Frontal cortex (tissue), 4 donors: ENCODE measurements around the gene TMEM272. TPM values are rescaled to one million over a fixed set of nuclear protein-coding genes. Genes with fewer than 3 reads are reported as not detected.
A peak's percentile ranks its signal among the peaks of the same experiment; 100 is the strongest.
"Not testable (repeated sequence)": the region's sequence is repeated elsewhere in the genome, so short reads cannot be mapped to it uniquely, and the experiment has no call there.

Source experiments
- DNase-seq, 2 donors: peaks; one replicate each; pipeline ENCODE4 v3.0.0; 2012; ENCODE audit warnings: low spot score in 2 of 2
- FAIRE-seq: peaks from 2 replicates; lab custom pipeline; 2012; peaks lifted over from hg19 to GRCh38; lab: Jason Lieb, UNC
- total RNA-seq: library from RNA; depleted of rRNA; stranded (reverse); fragments of >200 nt; gene quantifications from one replicate; pipeline ENCODE4 v1.2.3, GENCODE V29; 2014
- donor health status: control.
- donor health status: control.
- donor health status: control.

The TMEM272 gene
- total RNA-seq, 1 donor from 2014 or later = 1.6 TPM

- FAIRE-seq (no peak), DNase-seq (no peak)
Observed at GRCh38 chr13:51827254-51827653, 17.7 kb downstream of the TMEM272 start.

GRCh38 chr13:51826606-51827005 lies 18.4 kb downstream of the TMEM272 start:
- DNase-seq (no peak), FAIRE-seq (no peak)

DNA sequence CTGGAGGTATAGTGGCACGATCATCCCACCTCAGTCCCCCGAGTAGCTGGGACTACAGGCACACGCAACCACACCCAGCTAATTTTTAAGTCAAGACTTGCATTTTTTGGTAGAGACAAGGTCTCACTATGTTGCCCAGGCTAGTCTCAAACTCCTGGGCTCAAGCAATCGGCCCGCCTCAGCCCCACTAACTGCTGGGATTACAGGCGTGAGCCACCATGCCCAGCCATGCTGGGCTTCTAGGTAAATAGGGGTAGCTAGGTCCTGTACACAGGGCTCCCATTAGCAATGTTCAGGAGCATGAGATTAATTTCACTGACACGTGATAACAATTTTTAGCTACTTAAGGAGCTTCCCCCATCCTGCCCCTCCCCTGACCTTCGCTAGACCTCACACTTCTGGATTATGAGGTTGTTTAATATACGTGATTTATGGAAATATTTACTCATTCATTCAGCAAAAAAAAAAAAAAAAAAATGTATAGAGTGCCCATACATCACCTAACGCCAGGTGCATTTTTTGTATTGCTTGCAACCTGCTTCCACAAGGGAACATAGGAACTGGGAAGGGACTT lies 19.2 kb downstream of the TMEM272 start:
- DNase-seq = no peak
- FAIRE-seq = no peak

DNA sequence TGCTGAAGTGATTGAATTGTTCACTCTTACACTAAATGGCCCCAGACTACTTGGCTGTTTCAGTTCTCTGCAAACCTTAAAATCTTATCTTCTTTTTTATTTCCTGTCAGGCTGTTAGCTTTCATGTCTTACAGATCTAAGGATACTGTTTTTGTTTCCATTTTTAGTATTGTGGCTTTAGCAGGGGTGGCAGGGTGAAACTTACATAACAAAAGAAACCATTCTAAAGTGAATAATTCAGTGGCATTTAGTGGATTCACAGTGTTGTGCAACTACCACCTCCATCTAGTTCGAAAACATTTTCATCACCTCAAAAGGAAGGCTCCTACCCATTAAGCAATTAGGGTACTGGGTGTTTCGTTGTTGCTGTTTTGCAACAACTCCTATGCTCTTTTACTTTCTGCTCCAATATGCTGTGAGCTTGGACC lies 19.8 kb downstream of the TMEM272 start:
- no peak for FAIRE-seq

GRCh38 chr13:51824712-51825111 lies 20.3 kb downstream of the TMEM272 start:
- DNase-seq, FAIRE-seq: not testable (repeated sequence)

More for the DNA sequence above, 19.8 kb downstream of the TMEM272 start:
- no peak for DNase-seq

DNA sequence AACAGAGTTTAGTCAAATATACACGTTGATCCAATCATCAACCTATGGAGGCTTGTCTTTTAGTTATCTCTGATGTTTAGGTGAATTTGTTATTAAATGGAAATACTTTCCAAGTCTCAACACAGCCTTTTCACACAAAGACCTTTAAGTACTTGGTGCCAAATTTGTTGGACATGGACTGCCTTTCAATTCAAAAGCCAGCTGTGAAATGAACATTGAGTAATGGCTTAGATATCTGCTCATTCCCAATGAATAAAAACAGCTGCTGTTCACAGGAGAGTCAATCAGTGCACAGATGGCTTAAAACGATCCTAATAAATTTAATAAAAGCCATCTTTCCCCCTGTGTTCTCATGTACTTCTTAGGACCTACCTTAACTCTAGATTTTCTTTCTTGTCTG lies 21.1 kb downstream of the TMEM272 start:
- DNase-seq = no peak
- FAIRE-seq = no peak

- no peak for DNase-seq
- no peak for FAIRE-seq
Observed at GRCh38 chr13:51823359-51823758, 21.6 kb downstream of the TMEM272 start.

GRCh38 chr13:51822106-51822815 lies 22.7 kb downstream of the TMEM272 start:
- FAIRE-seq (no peak), DNase-seq (no peak)

DNA sequence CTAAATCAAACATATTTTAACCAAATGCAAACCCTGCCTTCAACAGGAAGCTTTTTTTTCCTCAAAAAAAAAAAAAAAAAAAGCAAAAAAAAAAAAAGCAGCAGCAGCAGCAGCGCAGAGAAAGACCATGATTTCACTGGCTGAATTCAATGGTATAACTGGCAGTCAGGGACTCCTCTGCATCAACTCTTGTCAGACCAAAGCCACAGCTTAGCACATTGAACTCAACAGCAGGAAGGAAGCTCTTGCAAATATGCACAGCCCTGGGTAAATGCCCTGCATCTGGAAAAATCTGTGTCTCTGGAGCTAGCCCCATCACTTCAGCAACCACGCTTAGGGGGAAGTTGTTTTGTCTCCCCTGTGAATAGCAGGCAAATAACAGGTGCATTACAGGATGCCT lies 23.4 kb downstream of the TMEM272 start:
- DNase-seq (no peak), FAIRE-seq (no peak)

DNA sequence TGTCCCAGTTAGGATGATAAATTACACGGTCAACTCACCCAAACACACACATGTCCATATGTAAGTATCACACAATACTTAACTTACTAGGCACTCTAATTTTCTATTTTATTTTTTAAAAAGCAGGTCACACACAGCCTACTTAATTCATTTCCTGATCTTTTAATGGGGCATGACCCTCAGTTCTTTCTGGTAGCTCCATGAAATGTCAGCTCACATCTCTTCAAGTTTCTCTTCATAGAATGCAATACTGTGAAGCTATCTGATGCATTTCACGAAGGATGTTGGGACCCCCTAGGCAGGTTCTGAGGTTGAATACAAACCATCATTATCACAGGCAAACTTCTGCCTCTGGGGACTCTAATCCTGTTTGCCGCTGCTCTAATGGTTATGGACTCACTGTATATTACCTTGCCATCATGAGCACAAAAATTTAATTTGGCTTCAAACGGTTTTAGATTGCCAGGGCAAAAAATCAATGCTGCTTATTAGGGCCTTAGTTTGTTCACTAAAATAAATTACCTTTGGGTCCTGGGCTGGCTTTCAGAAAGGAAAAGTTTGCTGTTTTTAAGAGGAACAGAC lies 24.9 kb downstream of the TMEM272 start:
- FAIRE-seq = no peak
- no peak for DNase-seq

DNA sequence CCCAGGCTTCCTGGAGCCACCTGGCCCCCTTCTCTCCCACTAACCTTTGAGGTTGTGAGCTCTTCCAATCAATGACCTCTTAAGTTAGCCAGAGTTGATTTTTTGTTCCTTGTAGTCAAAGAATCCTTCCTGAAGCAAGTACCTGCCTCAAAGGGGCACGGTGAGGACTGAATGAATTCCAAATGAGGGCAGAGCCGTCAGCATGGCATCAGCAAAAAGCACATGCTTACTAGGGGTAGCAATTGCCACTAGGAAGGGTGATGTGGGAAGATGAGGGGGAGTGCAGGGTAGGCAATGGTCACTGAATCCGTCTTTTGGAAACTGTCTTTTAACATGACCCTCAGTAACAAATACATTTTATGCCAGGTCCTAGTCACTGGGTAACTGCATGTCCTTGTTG lies 25.4 kb downstream of the TMEM272 start:
- no peak for DNase-seq

GRCh38 chr13:51818781-51819511 lies 26.0 kb downstream of the TMEM272 start:
- FAIRE-seq (no peak), DNase-seq (no peak)

More for the DNA sequence above, 25.4 kb downstream of the TMEM272 start:
- no peak for FAIRE-seq

- no peak for DNase-seq
- FAIRE-seq = no peak
Observed at GRCh38 chr13:51818276-51818675, 26.7 kb downstream of the TMEM272 start.

- no peak for FAIRE-seq
Observed at GRCh38 chr13:51817717-51818116, 27.3 kb downstream of the TMEM272 start.

GRCh38 chr13:51816604-51817249 lies 28.2 kb downstream of the TMEM272 start:
- DNase-seq (no peak), FAIRE-seq (no peak)

More at GRCh38 chr13:51817717-51818116, 27.3 kb downstream of the TMEM272 start:
- no peak for DNase-seq

- FAIRE-seq (no peak), DNase-seq (no peak)
Observed at GRCh38 chr13:51815848-51816247, 29.1 kb downstream of the TMEM272 start.

DNA sequence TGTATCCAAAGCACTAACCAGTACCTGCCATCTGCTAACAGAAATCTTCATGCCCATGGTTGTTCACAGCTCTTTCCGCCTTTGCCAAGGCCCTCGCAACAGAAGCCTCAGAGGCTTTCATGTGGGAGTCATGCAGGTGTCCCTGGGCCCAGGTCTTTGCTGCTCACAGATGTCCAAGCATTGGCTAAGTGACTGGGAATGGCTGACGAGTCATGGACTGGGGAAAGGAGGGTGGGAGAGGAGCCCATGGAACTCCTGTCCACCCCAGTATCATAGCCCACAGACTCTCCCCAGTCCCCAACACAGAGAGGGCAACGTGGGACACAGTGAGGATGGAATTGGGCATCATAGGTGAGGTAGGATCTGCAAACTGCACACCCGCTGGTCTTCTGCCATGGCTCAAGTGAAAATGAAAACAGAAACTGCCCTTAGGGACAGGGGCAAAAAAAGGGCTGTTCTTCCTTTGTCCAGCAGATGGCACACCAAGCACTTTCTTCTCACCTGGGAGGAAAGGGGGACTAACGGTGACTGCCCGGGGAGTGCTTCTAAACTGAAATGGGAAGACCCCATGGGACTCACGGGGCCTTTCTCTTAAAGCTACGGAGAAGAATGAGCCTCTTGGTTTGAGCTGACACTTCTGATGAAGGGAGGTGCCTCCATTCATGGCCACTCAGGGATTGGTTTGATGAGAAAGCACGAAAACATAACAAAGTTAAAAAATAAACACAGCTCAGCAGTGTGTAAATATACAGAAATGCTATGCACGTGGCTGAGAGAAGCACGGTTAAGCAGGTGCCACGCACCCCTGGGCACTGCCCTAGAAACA lies 29.9 kb downstream of the TMEM272 start:
- FAIRE-seq (no peak), DNase-seq (peak in 1 of 2 donors; percentile 64)

GRCh38 chr13:51814071-51814470 lies 30.9 kb downstream of the TMEM272 start:
- FAIRE-seq = no peak
- no peak for DNase-seq

- no peak for FAIRE-seq
- DNase-seq = no peak
Observed at GRCh38 chr13:51811920-51812451, 33.0 kb downstream of the TMEM272 start.
